Fibroblast of pulmonary artery (primary cell): ENCODE data around the gene GREM2.

ENCODE experiments used
- DNase-seq: peaks from one replicate; pipeline ENCODE4 v3.0.0-alpha.2; 2010; ENCODE audit warnings: low read depth
- H3K4me3 ChIP-seq: replicated peaks from 2 replicates; pipeline ENCODE4 v1.5.1; 2011; ENCODE audit warnings: low read depth, mild to moderate bottlenecking, control low read depth, low read length, moderate library complexity
- TF ChIP-seq, protein P1 (sequence below): IDR thresholded peaks from 2 replicates; pipeline ENCODE4 v1.5.1; 2011; ENCODE audit warnings: mild to moderate bottlenecking, control low read depth, low read length, inconsistent platforms; ENCODE audit errors: missing control alignments

Gene GREM2

GRCh38 chr1:240619906-240620621 is 8.1 kb upstream of the GREM2 start:
- TF ChIP-seq, protein P1, sequence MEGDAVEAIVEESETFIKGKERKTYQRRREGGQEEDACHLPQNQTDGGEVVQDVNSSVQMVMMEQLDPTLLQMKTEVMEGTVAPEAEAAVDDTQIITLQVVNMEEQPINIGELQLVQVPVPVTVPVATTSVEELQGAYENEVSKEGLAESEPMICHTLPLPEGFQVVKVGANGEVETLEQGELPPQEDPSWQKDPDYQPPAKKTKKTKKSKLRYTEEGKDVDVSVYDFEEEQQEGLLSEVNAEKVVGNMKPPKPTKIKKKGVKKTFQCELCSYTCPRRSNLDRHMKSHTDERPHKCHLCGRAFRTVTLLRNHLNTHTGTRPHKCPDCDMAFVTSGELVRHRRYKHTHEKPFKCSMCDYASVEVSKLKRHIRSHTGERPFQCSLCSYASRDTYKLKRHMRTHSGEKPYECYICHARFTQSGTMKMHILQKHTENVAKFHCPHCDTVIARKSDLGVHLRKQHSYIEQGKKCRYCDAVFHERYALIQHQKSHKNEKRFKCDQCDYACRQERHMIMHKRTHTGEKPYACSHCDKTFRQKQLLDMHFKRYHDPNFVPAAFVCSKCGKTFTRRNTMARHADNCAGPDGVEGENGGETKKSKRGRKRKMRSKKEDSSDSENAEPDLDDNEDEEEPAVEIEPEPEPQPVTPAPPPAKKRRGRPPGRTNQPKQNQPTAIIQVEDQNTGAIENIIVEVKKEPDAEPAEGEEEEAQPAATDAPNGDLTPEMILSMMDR = no peak
- no peak overlapping the region for H3K4me3 ChIP-seq
- no peak for DNase-seq

DNA sequence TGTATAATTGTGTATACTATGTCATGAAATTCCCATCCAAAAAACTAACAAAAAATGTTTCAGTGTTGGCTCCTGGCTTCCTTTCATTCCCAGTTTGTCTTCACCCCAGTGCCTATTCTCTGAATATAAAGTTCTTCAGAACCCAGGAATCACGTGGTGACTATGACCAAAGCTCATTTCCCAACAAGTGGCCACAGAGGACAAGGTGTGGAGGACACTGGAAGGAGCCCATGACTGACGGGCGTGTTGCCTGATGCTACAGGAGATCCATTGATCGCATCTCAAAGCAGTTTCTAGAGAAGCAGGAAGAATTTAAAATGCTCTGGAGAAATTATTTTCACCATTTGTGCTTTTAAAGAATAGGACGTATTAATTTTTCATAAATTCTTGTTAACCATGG is 7.4 kb upstream of the GREM2 start:
- TF ChIP-seq, protein P1 = no peak
- no peak for DNase-seq
- H3K4me3 ChIP-seq = no peak overlapping the region

DNA sequence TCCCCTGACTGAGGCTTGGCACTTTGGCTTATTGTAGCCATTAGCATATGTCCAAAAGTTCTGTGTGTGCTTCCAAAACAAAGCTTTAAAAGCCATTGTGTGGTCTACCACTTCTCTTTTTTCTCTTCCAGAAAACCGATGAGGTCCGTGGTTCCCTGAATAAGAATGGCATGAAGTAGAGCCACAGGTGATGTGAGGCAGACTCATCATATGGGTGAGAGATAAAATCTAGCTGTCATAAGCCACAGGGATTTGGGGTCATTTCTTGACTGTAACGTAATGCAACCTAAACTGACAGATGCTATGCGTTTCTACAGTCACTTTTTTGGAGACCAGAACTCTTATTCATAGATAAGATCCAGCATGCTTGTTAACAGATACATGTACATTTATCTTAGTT is 7.0 kb upstream of the GREM2 start:
- no peak for DNase-seq
- H3K4me3 ChIP-seq = no peak overlapping the region
- TF ChIP-seq, protein P1 = no peak

DNA sequence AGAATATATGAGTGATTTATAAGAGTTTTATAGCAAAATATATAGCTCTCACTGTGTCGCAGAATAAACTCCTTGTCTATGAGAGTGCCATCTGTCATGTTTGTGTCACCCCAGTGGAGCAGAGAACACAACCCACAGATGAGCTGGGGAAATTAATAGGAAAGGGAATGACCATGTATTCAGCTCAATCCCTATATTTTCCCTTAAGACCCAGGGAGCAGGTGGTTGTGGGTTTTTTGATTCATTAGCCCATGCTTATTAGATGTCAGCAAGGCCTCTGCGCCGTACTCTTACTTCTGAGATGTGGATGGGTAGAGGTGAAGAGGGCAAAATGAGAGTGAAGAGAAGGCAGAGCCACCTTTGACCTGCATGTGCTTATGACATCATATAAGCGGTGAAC is 4.1 kb upstream of the GREM2 start:
- no peak for DNase-seq
- no peak overlapping the region for H3K4me3 ChIP-seq
- TF ChIP-seq, protein P1 = no peak

- DNase-seq = no peak
- TF ChIP-seq, protein P1 = no peak
- H3K4me3 ChIP-seq = no peak overlapping the region
Measured at GRCh38 chr1:240613356-240614142, 1.6 kb upstream of the GREM2 start.

DNA sequence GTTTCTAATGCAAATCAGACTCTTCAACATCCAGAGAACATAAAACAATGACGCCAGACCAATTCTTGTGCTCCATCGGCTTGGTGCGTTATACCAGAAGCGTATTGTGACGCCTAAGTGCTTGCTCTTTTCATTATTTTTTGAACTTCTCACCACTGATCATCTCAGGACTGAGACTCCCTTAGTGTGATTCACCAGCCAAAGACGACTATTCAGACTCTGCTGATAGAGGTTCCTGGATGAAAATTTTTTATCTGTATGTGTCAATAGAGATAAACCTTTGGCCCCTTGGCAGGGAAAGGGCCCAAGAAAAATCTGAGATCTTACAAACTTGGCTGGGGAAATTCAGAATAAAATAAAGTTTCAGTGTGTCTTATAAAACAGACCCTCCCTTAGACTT is 856 bp upstream of the GREM2 start:
- TF ChIP-seq, protein P1 = no peak
- no peak for DNase-seq
- H3K4me3 ChIP-seq = no peak overlapping the region
